HG03135 (cell line): ENCODE measurements around the gene GTF3C4.
"Not testable (repeated sequence)": the region's sequence is repeated elsewhere in the genome, so short reads cannot be mapped to it uniquely, and the experiment has no call there.

Experiments
- ATAC-seq: cut with Tn5 transposase; IDR thresholded peaks from one replicate; pipeline ENCODE4 v1.9.1; 2021; ENCODE audit warnings: mild to moderate bottlenecking, moderate library complexity; ENCODE audit not compliant: unreplicated experiment

The GTF3C4 gene

DNA sequence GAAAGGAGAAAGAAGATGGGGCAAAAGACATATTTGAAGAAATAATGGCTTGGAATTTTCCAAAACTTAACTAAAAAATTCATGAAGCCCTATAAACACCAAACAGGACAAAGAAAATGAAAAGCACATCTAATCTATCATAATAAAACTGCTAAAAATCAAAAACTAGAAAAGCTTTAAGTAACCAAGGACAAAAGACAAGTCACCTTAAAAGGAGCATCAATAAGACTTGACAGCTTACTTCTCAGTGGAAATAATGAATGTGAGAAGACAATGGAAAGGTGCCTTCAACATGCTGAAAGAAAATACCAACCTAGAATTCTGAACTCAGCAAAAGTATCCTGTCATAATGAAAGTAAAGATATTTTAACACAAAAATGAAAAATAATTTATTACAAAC lies 27.0 kb downstream of the GTF3C4 start:
- ATAC-seq: no peak

DNA sequence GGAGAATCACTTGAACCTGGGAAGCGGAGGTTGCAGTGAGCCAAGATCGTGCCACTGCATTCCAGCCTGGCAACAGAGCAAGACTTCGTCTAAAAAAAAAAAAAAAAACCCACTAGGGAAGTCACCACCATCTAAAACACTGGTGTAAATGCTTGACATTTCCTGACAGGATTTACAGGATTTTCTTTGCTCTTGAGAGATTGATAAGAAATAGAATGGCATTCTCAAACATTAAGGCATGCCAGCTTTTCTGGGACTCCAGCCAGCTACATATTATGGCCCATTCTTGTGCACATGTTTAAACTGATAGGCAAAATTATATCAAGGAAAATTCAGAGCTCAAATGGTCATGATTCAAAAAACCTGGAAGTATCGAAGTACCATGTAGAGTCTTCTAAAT lies 28.7 kb downstream of the GTF3C4 start:
- ATAC-seq: no peak

DNA sequence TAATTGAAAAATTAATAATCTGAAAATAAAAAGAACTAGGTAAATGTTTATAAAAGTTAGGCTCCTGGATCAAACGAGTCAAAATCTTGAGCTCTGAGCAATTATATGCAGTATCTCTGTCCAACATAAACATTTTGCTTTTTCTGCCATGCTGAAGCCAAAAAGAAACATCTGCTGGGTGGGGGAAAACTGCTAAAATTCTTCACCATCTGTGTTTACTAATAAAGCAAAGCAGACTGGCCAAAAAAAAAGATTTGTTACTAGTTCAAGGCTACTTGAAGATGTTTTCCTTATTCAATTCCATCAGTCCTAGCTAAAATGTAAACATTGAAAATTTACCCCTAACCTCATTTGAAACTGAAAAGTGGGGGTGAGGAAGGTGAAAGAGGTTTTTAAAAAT lies 29.7 kb downstream of the GTF3C4 start:
- ATAC-seq: no peak

DNA sequence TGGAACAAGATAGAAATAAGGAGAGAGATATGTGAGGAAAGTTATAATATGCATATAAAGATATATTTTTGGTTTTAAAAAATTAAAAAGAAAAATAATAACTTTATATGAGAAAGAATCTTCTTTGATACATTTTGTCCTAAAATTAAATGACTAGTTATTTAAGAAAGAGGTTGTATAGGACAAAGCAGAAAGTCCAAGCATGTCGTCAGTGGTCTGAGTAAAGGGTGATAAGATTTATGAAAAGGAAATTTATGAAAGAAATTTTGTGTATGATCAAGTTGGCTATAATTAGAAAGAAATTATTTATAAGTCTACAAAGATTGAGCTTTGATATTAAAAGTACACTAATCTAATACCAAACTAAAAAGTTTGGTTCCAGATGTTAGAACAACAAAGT lies 32.0 kb downstream of the GTF3C4 start:
- ATAC-seq: no peak

DNA sequence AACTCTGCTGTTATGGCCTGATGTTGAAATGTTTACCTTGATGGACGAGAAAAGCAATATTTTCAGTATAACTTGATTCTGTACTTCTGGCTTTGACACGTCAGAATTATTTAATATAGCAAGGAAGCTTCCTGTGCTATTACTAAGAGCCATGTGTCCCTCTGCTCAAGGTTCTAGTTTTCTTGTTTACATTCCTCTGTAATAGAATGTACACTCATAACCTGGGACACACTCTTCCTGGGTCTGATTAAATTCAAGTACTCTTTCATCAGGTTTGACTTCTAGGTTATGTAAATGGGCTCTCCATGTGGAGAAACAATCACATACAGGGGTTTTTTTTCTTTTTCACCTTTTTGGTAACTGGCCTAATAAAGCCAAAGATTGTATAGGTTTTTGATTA lies 33.1 kb downstream of the GTF3C4 start:
- no peak for ATAC-seq

DNA sequence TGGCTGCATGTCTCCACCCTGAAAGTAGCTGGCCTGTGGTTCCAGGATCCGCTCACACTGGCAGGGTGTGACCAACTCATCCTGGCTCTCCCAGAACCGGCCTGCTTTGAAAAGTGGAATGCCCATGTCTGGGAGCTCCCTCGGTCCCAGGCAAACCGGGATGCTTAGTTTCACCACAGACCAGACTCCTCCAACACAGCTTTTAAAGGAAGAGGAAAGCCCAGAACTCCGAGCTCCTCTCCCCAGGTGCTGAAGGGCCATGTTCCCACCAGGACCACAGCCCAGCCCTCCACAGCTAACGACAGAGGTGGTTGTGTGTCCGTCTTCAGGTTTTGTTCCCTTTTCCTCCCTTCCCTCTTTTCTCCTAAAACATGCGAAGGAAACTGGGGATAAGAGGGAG lies 38.0 kb downstream of the GTF3C4 start:
- ATAC-seq: no peak

DNA sequence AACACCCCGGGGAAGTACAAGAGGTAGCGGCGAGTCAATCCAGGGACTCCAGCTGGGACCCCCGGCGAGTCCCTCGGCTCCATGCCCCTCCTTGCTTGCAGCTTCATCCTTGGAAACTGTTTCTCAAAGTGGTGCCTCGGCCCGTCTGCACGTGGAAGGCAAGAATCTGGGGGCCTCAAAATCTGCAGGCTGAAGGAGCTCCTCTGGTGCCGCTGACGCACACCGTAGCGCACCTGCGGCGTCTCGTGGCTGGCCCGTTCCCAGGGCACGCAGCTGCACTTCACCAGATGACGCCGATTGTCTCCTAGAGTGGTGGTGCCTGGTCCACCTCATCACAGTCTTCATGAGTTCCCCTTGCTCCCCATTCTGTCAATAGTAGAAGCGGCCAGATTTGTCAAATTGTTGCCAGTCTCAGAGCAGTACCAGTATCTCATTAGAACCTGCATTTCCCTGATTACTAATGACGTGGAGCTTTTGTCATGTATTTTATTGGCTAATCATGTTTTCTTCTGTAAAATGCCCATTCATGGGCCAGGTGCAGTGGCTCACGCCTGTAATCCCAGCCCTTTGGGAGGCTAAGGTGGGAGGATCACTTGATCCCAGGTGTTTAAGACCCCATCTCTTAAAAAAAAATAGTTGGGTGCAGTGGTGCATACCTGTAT lies 38.6 kb downstream of the GTF3C4 start:
- no peak for ATAC-seq

DNA sequence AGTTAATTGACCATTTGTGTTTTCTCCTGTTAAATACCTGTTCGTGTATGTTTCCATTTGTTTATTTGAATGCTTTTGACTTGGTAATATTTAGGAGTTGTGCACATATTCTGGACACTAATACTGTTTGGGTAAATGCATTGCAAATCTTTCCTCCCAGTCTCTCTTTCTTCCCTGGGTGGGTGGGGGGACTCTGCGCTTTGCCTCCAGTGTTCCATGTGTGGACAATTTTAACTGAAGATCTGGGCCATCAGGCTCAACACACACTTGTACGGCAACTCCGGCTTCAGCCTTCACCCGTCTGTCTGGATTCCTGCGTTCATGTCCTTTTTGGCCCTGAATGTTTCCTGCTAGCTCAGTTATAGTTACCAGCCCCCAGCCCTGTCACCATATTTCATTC lies 40.1 kb downstream of the GTF3C4 start:
- no peak for ATAC-seq

DNA sequence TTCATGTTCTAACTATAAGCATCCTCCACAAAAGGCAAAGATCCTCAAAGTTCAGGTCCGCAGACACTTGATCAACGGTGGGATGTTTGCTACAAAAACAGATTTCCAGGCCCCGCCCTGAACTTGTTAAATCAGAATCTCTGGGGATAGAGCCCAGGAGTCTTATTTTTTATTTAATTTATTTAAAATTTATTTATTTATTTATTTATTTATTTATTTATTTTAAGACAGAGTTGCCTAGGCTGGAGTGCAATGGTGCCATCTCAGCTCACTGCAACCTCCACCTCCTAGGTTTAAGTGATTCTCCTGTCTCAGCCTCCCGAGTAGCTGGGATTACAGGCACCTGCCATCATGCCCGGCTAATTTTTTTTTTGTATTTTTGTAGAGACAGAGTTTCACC lies 40.9 kb downstream of the GTF3C4 start:
- ATAC-seq: not testable (repeated sequence)

DNA sequence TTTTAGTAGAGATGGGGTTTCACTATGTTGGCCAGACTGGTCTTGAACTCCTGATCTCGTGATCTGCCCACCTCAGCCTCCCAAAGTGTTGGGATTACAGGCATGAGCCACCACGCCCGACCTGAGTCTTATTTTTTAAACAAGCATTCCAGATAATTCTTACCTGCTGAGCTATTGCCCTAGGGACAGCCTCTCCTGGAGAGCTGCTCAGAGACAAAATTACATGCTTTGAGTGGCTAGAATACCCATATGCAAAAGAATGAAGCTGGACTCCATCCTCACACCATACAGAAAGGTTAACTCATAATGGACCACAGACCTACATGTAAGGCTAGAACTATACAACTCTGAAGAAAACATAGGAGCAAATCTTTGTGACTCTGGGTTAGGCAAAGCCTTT lies 41.6 kb downstream of the GTF3C4 start:
- ATAC-seq: no peak

DNA sequence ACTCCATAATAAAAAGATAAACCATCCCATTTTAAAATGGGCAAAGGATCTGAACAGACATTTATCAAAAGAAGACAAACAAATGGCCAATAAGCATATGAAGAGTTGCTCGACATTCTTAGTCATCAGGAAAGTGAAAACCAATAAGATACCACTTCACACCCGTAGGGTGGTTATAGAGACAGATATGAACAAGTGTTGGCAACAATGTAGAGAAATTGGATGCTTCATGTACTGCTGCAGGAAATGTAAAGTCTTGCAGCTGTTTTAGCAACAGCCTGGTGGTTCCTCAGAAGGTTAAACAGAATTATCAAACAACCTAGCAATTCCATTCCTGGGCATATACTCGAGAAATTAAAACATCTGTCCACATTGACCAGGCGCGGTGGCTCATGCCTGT lies 42.5 kb downstream of the GTF3C4 start:
- ATAC-seq: no peak

DNA sequence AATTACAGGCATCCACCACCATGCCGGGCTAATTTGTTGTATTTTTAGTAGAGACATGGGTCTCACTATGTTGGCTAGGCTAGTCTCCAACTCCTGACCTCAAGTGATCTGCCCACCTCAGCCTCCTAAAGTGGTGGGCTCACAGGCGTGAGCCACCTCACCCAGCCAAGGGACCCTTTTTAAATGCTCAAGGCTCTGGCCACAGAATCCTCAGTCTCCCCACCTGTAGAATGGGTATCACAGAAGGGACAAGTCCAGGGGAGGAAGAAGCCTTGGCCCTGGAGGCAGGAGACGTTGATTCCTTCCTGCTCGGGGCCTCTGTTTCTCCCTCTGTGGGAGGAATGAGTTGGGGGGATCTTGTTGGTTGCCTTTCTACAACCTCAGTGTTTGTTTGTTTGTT lies 45.7 kb downstream of the GTF3C4 start:
- no peak for ATAC-seq

DNA sequence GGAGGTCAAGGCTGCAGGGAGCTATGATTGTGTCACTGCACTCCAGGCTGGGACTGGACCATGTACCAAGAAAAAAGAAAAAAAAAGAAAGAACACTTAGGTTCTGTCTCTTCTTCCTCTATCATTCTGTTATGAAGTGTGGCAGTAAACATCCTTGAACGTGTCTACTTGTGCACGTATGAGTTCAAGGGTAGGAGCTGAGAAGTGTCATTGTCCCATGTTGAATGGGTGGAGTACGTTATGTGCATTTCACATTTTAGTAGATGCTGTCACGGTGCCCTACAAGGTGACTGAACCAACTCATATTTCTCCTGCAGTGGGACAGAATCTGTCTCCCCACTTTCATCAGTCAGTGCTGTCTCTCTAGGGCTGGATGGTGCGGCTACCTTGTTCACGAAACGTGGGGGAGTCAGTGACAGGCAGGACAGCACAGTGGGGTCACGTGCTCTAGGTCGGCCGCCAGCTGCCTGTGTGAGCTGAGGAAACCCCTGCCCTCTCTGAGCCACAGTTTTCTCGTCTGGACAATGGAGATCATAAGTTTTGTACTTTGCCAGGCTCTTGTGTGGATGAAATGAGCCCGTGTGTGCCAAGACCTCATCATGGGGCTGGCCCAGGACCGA lies 47.2 kb downstream of the GTF3C4 start:
- no peak for ATAC-seq

DNA sequence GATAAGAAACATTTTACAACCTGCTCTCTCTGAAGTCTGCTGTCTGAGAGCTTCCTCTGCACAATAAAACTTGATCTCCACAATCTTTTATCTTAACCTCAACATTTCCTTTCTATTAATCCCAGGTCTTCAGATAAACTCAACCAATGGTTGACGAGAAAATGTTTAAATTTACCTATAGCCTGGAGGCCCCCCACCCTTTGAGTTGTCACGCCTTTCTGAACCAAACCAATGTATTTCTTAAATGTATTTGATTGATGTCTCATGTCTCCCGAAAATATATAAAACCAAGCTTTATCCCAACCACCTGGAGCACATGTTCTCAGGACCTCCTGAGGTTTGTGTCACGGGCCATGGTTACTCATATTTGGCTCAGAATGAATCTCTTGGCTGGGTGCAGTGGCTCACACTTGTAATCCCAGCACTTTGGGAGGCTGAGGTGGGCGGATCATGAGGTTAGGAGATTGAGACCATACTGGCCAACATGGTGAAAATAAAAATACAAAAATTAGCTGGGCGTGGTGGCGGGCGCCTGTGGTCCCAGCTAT lies 48.2 kb downstream of the GTF3C4 start:
- not testable (repeated sequence) for ATAC-seq

DNA sequence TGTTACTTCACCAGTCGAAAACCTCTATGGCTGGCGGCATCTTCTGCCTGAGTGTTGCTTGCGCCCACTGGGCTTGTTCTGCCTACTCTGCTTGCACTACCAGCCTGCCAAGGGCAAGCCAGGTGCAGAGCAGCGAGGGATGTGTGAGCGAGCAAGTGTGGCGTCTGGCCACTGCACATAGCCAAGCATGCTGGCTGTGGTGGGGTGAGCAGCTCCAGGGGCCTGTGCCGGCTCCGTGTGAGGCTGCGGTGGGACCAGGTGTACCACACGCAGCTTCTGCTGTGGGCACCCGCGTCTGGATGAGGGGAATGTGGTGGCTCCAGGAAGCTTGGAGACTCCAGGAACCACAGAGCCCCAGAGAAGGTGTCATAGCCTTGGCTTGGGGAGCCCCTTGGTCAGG lies 51.4 kb downstream of the GTF3C4 start:
- no peak for ATAC-seq

DNA sequence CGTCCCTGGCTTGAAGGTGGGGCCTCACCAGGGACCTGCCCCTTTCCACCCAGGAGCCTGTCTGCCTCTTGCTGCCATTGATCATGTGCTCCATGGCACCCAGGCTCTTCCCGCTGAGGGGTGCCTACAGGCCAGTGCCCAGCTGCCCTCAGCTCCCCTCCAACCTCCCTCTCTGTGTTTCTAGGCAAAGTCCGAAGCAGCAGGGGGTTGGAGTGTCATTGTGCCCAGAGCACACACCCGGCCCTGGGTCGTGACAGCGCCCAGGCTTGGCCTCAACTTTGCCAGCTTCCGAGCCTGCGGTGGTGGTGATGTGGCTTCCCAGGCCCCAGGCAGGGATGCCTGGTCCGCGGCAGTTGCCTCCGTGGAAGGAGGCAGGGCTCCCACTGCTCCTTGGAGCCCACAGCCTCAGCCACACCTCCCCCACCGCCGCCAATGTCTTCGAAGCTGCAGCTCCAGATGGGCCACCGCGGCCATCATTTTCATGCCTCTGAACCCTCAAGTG lies 52.4 kb downstream of the GTF3C4 start:
- ATAC-seq: no peak

DNA sequence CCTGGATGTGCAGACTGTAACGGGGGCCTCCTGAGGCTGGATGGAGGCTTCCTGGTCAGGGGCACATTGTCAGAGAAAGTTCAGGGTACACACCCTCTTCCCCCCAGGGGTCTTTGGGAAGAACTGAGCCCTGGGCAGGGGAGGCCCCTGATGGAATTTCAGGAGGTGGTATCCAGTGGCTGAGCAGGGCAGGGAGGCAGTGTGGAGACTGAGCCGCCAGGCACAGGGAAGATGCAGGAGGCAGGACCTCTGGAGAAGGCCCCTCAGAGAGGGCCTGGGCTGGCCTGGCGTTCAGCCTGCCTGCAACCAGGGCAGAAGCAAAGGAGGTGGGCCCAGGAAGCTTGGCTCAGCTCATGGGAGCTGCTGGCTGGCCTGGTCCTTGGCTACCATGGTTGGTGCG lies 53.5 kb downstream of the GTF3C4 start:
- ATAC-seq: no peak

DNA sequence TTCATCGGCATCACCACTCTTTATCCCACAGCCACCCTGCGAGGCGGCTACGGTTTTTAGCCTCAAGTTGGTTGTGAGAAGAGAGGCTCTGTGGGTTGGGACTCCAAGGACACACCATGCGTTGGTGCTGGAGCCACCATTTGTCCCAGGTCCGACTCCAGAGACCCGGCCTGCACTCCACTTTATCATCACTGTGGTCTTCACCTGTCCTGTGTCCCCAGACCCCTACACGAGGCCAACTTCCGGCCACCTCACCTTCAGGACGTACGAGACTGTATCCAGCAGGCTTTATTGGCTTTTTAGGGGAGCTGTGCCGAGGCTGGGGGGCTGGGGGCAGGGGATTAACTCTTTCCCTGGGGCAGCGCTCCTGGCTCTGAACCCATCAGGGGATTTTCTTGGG lies 55.0 kb downstream of the GTF3C4 start:
- no peak for ATAC-seq

DNA sequence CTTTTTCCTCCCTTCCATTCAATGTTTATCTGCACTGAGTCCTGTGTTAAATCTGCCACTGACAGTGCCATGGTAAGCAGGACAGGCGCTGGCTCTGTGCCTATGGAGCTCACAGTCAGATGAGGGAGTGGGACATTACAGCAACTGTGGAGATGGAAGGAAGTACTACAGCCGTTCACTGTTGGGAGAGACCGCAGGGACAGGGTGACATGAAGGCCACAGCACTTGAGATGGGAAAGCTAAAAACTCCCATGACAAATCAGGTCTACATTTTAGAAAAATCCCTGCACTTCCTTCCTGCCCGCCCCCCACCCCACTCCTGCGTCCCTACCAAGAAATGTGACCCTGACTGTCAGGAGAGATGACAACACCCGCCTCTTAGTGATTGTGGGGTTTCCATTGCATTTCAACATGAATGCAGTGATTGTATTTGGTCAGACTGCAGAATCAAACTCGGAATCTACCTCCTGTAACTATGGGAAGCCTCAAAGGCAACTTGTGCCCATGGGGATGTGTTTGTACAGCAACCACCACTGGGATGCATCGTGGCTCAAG lies 56.4 kb downstream of the GTF3C4 start:
- no peak for ATAC-seq

DNA sequence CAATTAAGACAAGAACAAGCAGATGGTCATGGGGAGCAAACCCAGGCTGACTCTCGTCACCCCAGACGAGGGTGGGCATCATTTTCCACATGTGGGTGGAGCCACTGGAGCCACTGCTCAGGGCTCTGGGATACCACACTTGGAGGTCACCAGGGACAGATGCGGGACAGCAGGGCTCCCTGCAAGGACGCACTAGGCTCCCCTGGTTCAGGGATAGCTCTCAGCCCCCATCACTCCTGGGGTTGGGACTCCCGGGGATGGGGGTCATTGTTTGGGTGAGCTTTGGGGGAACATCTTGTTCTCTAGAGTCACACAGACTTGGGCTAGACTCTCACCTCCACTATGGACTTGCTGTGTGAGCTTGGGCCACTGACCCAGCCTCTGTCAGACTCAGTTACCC lies 57.8 kb downstream of the GTF3C4 start:
- ATAC-seq: no peak

DNA sequence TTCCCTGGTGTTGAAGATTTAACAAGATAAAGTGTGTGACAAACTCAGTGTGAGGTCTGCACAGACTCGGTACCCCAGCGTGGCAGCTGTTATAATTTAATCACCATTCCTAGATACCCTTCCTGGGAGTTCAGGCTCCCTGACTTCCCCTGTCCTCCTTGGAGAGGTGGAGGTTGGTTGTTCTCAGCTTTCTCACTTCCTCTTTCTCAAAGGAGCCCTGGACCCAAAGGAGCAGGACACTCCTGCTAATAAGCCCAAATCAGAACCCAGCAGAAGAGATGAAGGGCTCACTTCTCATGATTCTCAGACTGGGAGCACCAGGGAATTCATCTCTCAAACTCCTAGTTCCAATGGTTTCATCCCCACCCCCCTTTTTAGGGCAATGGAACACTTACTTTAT lies 58.2 kb downstream of the GTF3C4 start:
- no peak for ATAC-seq

DNA sequence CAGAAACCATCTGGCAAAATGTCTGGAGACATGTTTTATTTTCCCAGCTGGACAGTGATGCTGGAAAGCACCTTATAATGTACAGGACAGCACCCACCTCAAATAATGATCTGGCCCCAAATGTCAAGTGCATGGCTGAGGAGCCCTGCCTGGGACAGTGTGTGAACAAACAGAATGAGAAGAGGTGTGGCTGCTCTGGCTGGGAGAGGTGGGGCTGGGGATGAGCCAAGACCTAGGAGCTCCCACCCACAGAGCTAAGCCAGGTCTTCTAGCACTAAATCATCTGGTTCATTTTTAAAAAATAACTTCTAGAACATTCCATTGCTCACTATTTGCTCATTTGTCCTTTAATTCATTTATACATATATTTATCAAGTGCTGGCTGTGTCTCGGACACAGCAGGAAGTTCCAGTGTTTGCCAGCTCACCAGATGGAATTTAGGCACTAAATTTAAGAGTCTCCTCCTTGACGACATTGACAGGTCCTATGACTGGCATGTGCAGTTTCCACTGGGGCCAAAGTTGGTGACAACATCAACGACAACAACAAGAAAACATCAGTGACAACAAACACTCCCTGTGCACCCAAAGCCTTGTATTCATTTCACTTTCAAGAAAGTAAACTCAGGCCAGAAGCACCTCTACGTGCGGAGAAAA lies 59.1 kb downstream of the GTF3C4 start:
- no peak for ATAC-seq
